ENCODE data around the gene BNIP1.

The BNIP1 gene

GRCh38 chr5:173191561-173191960, 47.2 kb downstream of the BNIP1 start:
- no peaks in the 10 kb centered on the region for H3K9me2 ChIP-seq (replicated peaks; ENCODE audit: control insufficient read depth, low read length)
- H3K27ac ChIP-seq (ENCODE audit: low read depth, low read length) = no peak overlapping the region
- 0 out of 2 replicates have a peak, but pooled peaks cover 2% of the 10 kb centered on the region for H3K27me3 ChIP-seq (ENCODE audit: control insufficient read depth, low read length)
- no peaks in the 10 kb centered on the region for H3K4me1 ChIP-seq (ENCODE audit: control insufficient read depth, low read length)
- no peaks in the 10 kb centered on the region for H3F3A ChIP-seq (ENCODE audit: control insufficient read depth, insufficient read depth)
- H4K20me1 ChIP-seq (ENCODE audit: control insufficient read depth, insufficient read depth, low read depth, low read length) = no peaks in the 10 kb centered on the region
- H3K4me3 ChIP-seq (ENCODE audit: low read length) = no peak overlapping the region
- H3K4me2 ChIP-seq (ENCODE audit: low read length) = no peak overlapping the region
- no peaks in the 10 kb centered on the region for H3K36me3 ChIP-seq (ENCODE audit: control insufficient read depth, low read length)
- TF ChIP-seq CTCF (IDR thresholded peaks at IDR 0.05; ENCODE audit: low read depth, low read length, poor library complexity, severe bottlenecking) (no peak), EZH2phosphoT487 (IDR thresholded peaks at IDR 0.05; ENCODE audit: borderline replicate concordance, low read length) (no peak)
- no peaks in the 10 kb centered on the region for H3K9me3 ChIP-seq (ENCODE audit: control insufficient read depth, insufficient read depth, low read length)
- H3K79me2 ChIP-seq (ENCODE audit: control insufficient read depth, low read length) = no peaks in the 10 kb centered on the region

- H3K4me2 ChIP-seq (ENCODE audit: low read length) = no peak overlapping the region
- H3K36me3 ChIP-seq (ENCODE audit: control insufficient read depth, low read length) = no peaks in the 10 kb centered on the region
- no peak overlapping the region for H3K4me3 ChIP-seq (ENCODE audit: low read length)
- no peaks in the 10 kb centered on the region for H3K79me2 ChIP-seq (ENCODE audit: control insufficient read depth, low read length)
- no peaks in the 10 kb centered on the region for H3K9me2 ChIP-seq (replicated peaks; ENCODE audit: control insufficient read depth, low read length)
- H3K4me1 ChIP-seq (ENCODE audit: control insufficient read depth, low read length) = no peaks in the 10 kb centered on the region
- TF ChIP-seq CTCF (IDR thresholded peaks at IDR 0.05; ENCODE audit: low read depth, low read length, poor library complexity, severe bottlenecking) = no peak
- TF ChIP-seq EZH2phosphoT487 (IDR thresholded peaks at IDR 0.05; ENCODE audit: borderline replicate concordance, low read length) = no peak
- H3K27me3 ChIP-seq (ENCODE audit: control insufficient read depth, low read length) = 0 out of 2 replicates have a peak, but pooled peaks cover 2% of the 10 kb centered on the region
- H3K27ac ChIP-seq (ENCODE audit: low read depth, low read length) = no peak overlapping the region
- H3K9me3 ChIP-seq (ENCODE audit: control insufficient read depth, insufficient read depth, low read length) = no peaks in the 10 kb centered on the region
- H3F3A ChIP-seq (ENCODE audit: control insufficient read depth, insufficient read depth) = no peaks in the 10 kb centered on the region
- H4K20me1 ChIP-seq (ENCODE audit: control insufficient read depth, insufficient read depth, low read depth, low read length) = no peaks in the 10 kb centered on the region
Observed at GRCh38 chr5:173192561-173192960, 48.2 kb downstream of the BNIP1 start.

- no peaks in the 10 kb centered on the region for H3K9me2 ChIP-seq (replicated peaks; ENCODE audit: control insufficient read depth, low read length)
- H3K27ac ChIP-seq (ENCODE audit: low read depth, low read length) = no peak overlapping the region
- H3K4me2 ChIP-seq (ENCODE audit: low read length) = no peak overlapping the region
- no peak overlapping the region for H3K4me3 ChIP-seq (ENCODE audit: low read length)
- no peaks in the 10 kb centered on the region for H4K20me1 ChIP-seq (ENCODE audit: control insufficient read depth, insufficient read depth, low read depth, low read length)
- no peaks in the 10 kb centered on the region for H3F3A ChIP-seq (ENCODE audit: control insufficient read depth, insufficient read depth)
- H3K9me3 ChIP-seq (ENCODE audit: control insufficient read depth, insufficient read depth, low read length) = no peaks in the 10 kb centered on the region
- no peak for TF ChIP-seq EZH2phosphoT487 (IDR thresholded peaks at IDR 0.05; ENCODE audit: borderline replicate concordance, low read length)
- TF ChIP-seq CTCF (IDR thresholded peaks at IDR 0.05; ENCODE audit: low read depth, low read length, poor library complexity, severe bottlenecking) = no peak
- 0 out of 2 replicates have a peak, but pooled peaks cover 2% of the 10 kb centered on the region for H3K27me3 ChIP-seq (ENCODE audit: control insufficient read depth, low read length)
- no peaks in the 10 kb centered on the region for H3K4me1 ChIP-seq (ENCODE audit: control insufficient read depth, low read length)
- H3K79me2 ChIP-seq (ENCODE audit: control insufficient read depth, low read length) = no peaks in the 10 kb centered on the region
- H3K36me3 ChIP-seq (ENCODE audit: control insufficient read depth, low read length) = no peaks in the 10 kb centered on the region
Observed at GRCh38 chr5:173196133-173196952, 52.0 kb downstream of the BNIP1 start.
